HUES64 (cell line): ENCODE measurements around the gene SEC62.

Experiments used
- H3K27ac ChIP-seq: 2 replicates; pipeline ENCODE4 v1.7.0; 2013; ENCODE audit warnings: low read depth, low read length, inconsistent platforms
- H3K27me3 ChIP-seq: 2 replicates; pipeline ENCODE4 v1.6.1; 2013; ENCODE audit warnings: mild to moderate bottlenecking, low read length; ENCODE audit not compliant: insufficient read depth
- H3K36me3 ChIP-seq: 2 replicates; pipeline ENCODE4 v1.6.1; 2013; ENCODE audit warnings: mild to moderate bottlenecking, low read length; ENCODE audit not compliant: insufficient read depth
- H3K4me1 ChIP-seq: 2 replicates; pipeline ENCODE4 v1.6.1; 2013; ENCODE audit warnings: mild to moderate bottlenecking, low read length, moderate library complexity; ENCODE audit not compliant: insufficient read depth
- H3K4me3 ChIP-seq: 2 replicates; pipeline ENCODE4 v1.5.1; 2013; ENCODE audit warnings: mild to moderate bottlenecking, low read length, moderate library complexity
- H3K9ac ChIP-seq: 2 replicates; pipeline ENCODE4 v1.6.1; 2013; ENCODE audit warnings: mild to moderate bottlenecking, low read depth, low read length
- H3K9me3 ChIP-seq: 2 replicates; pipeline ENCODE4 v1.6.1; 2013; ENCODE audit warnings: low read depth, low read length; ENCODE audit not compliant: insufficient read depth
- WGBS: fragments of 150-250, 120-280 bp; methylation state at CpG from one replicate; pipeline ENCODE4 v1.1.7; 2013; ENCODE audit warnings: missing lambda C conversion rate; 5-methylcytosine and 5-hydroxymethylcytosine counted together

SEC62 gene

GRCh38 chr3:169968224-169968885 is 1.7 kb downstream of the SEC62 start:
- Histone ChIP-seq H3K27me3 (no peaks in the 10 kb centered on the region), H3K27ac (no peak overlapping the region), H3K36me3 (peaks cover 26% of the 10 kb centered on the region), H3K9ac (0 out of 2 replicates have a peak overlapping the region, but pooled peaks have one; percentile 89), H3K9me3 (no peaks in the 10 kb centered on the region), H3K4me3 (peak overlapping the region; percentile 96), H3K4me1 (peaks cover 23% of the 10 kb centered on the region)
- WGBS = no CpG with 5 or more reads among the region's 2 CpGs

- peaks cover 36% of the 10 kb centered on the region for H3K36me3 ChIP-seq
- H3K27ac ChIP-seq = no peak overlapping the region
- peaks cover 23% of the 10 kb centered on the region for H3K4me1 ChIP-seq
- H3K27me3 ChIP-seq = no peaks in the 10 kb centered on the region
- WGBS = 86% methylated on average over 4 of the region's 5 CpGs
- H3K9me3 ChIP-seq = no peaks in the 10 kb centered on the region
- H3K9ac ChIP-seq = no peak overlapping the region
- peak overlapping the region; percentile 96; the same call in 1 of the 2 replicates for H3K4me3 ChIP-seq
Observed at GRCh38 chr3:169969174-169970095, 2.8 kb downstream of the SEC62 start.

- Histone ChIP-seq H3K27ac (no peak overlapping the region), H3K9ac (no peak overlapping the region)
- WGBS = 89% methylated on average over 1 of the region's 1 CpG
Observed at GRCh38 chr3:169970847-169971246, 4.2 kb downstream of the SEC62 start.

GRCh38 chr3:169971522-169971921 is 4.9 kb downstream of the SEC62 start:
- H3K27ac ChIP-seq = no peak overlapping the region
- H3K4me3 ChIP-seq = no peak overlapping the region
- H3K36me3 ChIP-seq = peaks cover 54% of the 10 kb centered on the region
- WGBS = 0% methylated on average over 1 of the region's 2 CpGs
- H3K4me1 ChIP-seq = peaks cover 19% of the 10 kb centered on the region
- no peak overlapping the region for H3K9ac ChIP-seq
- H3K27me3 ChIP-seq = no peaks in the 10 kb centered on the region
- H3K9me3 ChIP-seq = no peaks in the 10 kb centered on the region

More at GRCh38 chr3:169970847-169971246, 4.2 kb downstream of the SEC62 start:
- Histone ChIP-seq H3K36me3 (peaks cover 47% of the 10 kb centered on the region), H3K9me3 (no peaks in the 10 kb centered on the region), H3K27me3 (no peaks in the 10 kb centered on the region), H3K4me3 (no peak overlapping the region), H3K4me1 (peaks cover 21% of the 10 kb centered on the region)

GRCh38 chr3:169980055-169980454 is 13.4 kb downstream of the SEC62 start:
- no peak overlapping the region for H3K9ac ChIP-seq
- no peaks in the 10 kb centered on the region for H3K4me1 ChIP-seq
- peaks cover 98% of the 10 kb centered on the region for H3K36me3 ChIP-seq
- H3K4me3 ChIP-seq = no peak overlapping the region
- H3K9me3 ChIP-seq = no peaks in the 10 kb centered on the region
- WGBS = 94% methylated on average over 1 of the region's 2 CpGs
- no peaks in the 10 kb centered on the region for H3K27me3 ChIP-seq
- no peak overlapping the region for H3K27ac ChIP-seq

- H3K9ac ChIP-seq = no peak overlapping the region
- H3K4me3 ChIP-seq = no peak overlapping the region
- H3K36me3 ChIP-seq = peaks cover 100% of the 10 kb centered on the region
- no peaks in the 10 kb centered on the region for H3K27me3 ChIP-seq
- H3K9me3 ChIP-seq = no peaks in the 10 kb centered on the region
- H3K4me1 ChIP-seq = no peaks in the 10 kb centered on the region
- H3K27ac ChIP-seq = no peak overlapping the region
- 94% methylated on average over 3 of the region's 3 CpGs for WGBS
Observed at GRCh38 chr3:169984292-169984691, 17.7 kb downstream of the SEC62 start.

GRCh38 chr3:169990431-169990830 is 23.8 kb downstream of the SEC62 start:
- no CpG with 5 or more reads among the region's 4 CpGs for WGBS
- Histone ChIP-seq H3K4me1 (no peaks in the 10 kb centered on the region), H3K9ac (no peak overlapping the region), H3K9me3 (no peaks in the 10 kb centered on the region), H3K4me3 (no peak overlapping the region), H3K27ac (no peak overlapping the region), H3K36me3 (peaks cover 97% of the 10 kb centered on the region), H3K27me3 (no peaks in the 10 kb centered on the region)

- Histone ChIP-seq H3K27me3 (no peaks in the 10 kb centered on the region), H3K9me3 (no peaks in the 10 kb centered on the region), H3K36me3 (peaks cover 88% of the 10 kb centered on the region), H3K27ac (no peak overlapping the region), H3K9ac (no peak overlapping the region), H3K4me1 (no peaks in the 10 kb centered on the region), H3K4me3 (no peak overlapping the region)
- WGBS = 95% methylated on average over 3 of the region's 3 CpGs
Observed at GRCh38 chr3:169992156-169992555, 25.5 kb downstream of the SEC62 start.

- H3K36me3 ChIP-seq = peaks cover 81% of the 10 kb centered on the region
Observed at GRCh38 chr3:169992781-169993180, 26.2 kb downstream of the SEC62 start.

GRCh38 chr3:169993761-169994160 is 27.2 kb downstream of the SEC62 start:
- H3K36me3 ChIP-seq = peaks cover 75% of the 10 kb centered on the region
- H3K4me1 ChIP-seq = no peaks in the 10 kb centered on the region
- no peak overlapping the region for H3K27ac ChIP-seq

More at GRCh38 chr3:169992781-169993180, 26.2 kb downstream of the SEC62 start:
- Histone ChIP-seq H3K27ac (no peak overlapping the region), H3K4me1 (no peaks in the 10 kb centered on the region), H3K4me3 (no peak overlapping the region), H3K27me3 (no peaks in the 10 kb centered on the region), H3K9ac (no peak overlapping the region), H3K9me3 (no peaks in the 10 kb centered on the region)
- 95% methylated on average over 5 of the region's 5 CpGs for WGBS

GRCh38 chr3:169996063-169996462 is 29.5 kb downstream of the SEC62 start:
- WGBS = 100% methylated on average over 1 of the region's 2 CpGs
- Histone ChIP-seq H3K9me3 (no peaks in the 10 kb centered on the region), H3K27ac (no peak overlapping the region), H3K27me3 (no peaks in the 10 kb centered on the region), H3K4me3 (no peak overlapping the region), H3K4me1 (no peaks in the 10 kb centered on the region), H3K36me3 (peaks cover 54% of the 10 kb centered on the region), H3K9ac (no peak overlapping the region)

More at GRCh38 chr3:169993761-169994160, 27.2 kb downstream of the SEC62 start:
- no peaks in the 10 kb centered on the region for H3K9me3 ChIP-seq
- H3K9ac ChIP-seq = no peak overlapping the region
- H3K4me3 ChIP-seq = no peak overlapping the region
- no peaks in the 10 kb centered on the region for H3K27me3 ChIP-seq
- 100% methylated on average over 1 of the region's 3 CpGs for WGBS
